Transverse colon (tissue), 4 donors: ENCODE data around the gene TMEM132D. TPM values are rescaled to one million over a fixed set of nuclear protein-coding genes. Genes with fewer than 3 reads are reported as not detected.

Source experiments
- DNase-seq: peaks from one replicate; pipeline ENCODE4 v3.0.0-alpha.2; 2019
- H3K27ac ChIP-seq, 4 donors: fragments of 200-600 bp; sonication (generic); 2 replicates each; pipeline ENCODE4 v1.5.1; 2016 to 2018; ENCODE audit warnings: inconsistent platforms in 4 of 4
- H3K27me3 ChIP-seq: fragments of 200-600 bp; sonication (generic); 2 replicates; pipeline ENCODE4 v1.5.1; 2017; ENCODE audit warnings: inconsistent platforms
- H3K36me3 ChIP-seq, 4 donors: fragments of 200-600 bp; sonication (generic); 2 replicates each; pipeline ENCODE4 v1.5.1; 2017 to 2019; ENCODE audit warnings: inconsistent platforms in 4 of 4
- H3K4me1 ChIP-seq, 4 donors: fragments of 200-600 bp; sonication (generic); 2 replicates each; pipeline ENCODE4 v1.5.1; 2017 to 2020; ENCODE audit warnings: inconsistent platforms in 4 of 4
- H3K4me3 ChIP-seq, 4 donors: fragments of 200-600 bp; sonication (generic); 1 replicate in 1 of 4; 2 replicates in 3 of 4; pipeline versions ENCODE4 v1.5.1 to v1.6.1; 2017 to 2019; ENCODE audit warnings: inconsistent platforms in 4 of 4
- H3K9me3 ChIP-seq, 2 donors: fragments of 200-600 bp; sonication (generic); 2 replicates each; pipeline ENCODE4 v1.5.1; 2017 to 2019; ENCODE audit warnings: inconsistent platforms in 2 of 2
- CTCF ChIP-seq, 5 experiments: fragments of 200-600 bp in 3 of 5; fragments of 450-650 bp in 2 of 5; sonication (generic) in 3 of 5; IDR thresholded peaks; 1 replicate in 2 of 5; 2 replicates in 3 of 5; pipeline ENCODE4 v1.5.1; 2016 to 2017; ENCODE audit warnings: antibody characterized with exemption in 5 of 5, inconsistent platforms in 3 of 5, mild to moderate bottlenecking in 2 of 5, moderate library complexity in 1 of 5
- EP300 ChIP-seq: sonication (generic); formaldehyde crosslinking; IDR thresholded peaks from one replicate; pipeline ENCODE4 v1.6.1; 2017; ENCODE audit warnings: antibody characterized with exemption, low read depth
- POLR2A ChIP-seq: fragments of 450-650 bp; IDR thresholded peaks from one replicate; pipeline ENCODE4 v1.6.1; 2016; ENCODE audit warnings: antibody characterized with exemption, mild to moderate bottlenecking, moderate library complexity
- POLR2AphosphoS5 ChIP-seq, 3 donors: sonication (generic); formaldehyde crosslinking; IDR thresholded peaks; one replicate each; pipeline ENCODE4 v1.6.1; 2016; ENCODE audit warnings: antibody characterized with exemption in 3 of 3
- WGBS, 2 donors: methylation state at CpG; one replicate each; pipeline ENCODE4 v1.1.5; 2018; ENCODE audit warnings: low coverage in 1 of 2; 5-methylcytosine and 5-hydroxymethylcytosine counted together
- in situ Hi-C, 4 donors: fragments of 200-750 bp; cut with MboI; loops; one replicate each; pipeline versions ENCODE4 v1.15.0 to v1.15.1; 2017; ENCODE audit warnings: low sequenced_read_pairs in 3 of 4, low pct_ligation_motif_present in 1 of 4, low pct_unique_long_range_greater_than_20kb in 1 of 4
- intact Hi-C: fragments of 100-400 bp; cut with DNase I; formaldehyde crosslinking; loops from one replicate; pipeline ENCODE4 v1.15.1; 2023; ENCODE audit warnings: low total_unique reads
- total RNA-seq, 4 donors: library from RNA; depleted of rRNA; stranded (reverse); fragments of >200 nt; gene quantifications; one replicate each; pipeline ENCODE4 v1.1.0, GENCODE V29; 2016

Gene TMEM132D
- total RNA-seq, 4 donors from 2014 or later = 0.48 to 0.55 TPM; not detected in 2

GRCh38 chr12:129381715-129382114, 522.1 kb downstream of the TMEM132D start:
- intact Hi-C loops = no loop called here
- WGBS, 2 donors = 42 to 45% methylated on average over 3 of the region's 3 CpGs
- Histone ChIP-seq H3K27me3 (no peaks in the 10 kb centered on the region), H3K4me3 (no peak overlapping the region), H3K27ac (no peak overlapping the region), H3K36me3 (no peaks in the 10 kb centered on the region), H3K9me3 (no peaks in the 10 kb centered on the region), H3K4me1 (peaks cover 0 to 5% (median 0%) of the 10 kb centered on the region in 4 donors)
- in situ Hi-C loops = no loop called here
- TF ChIP-seq POLR2AphosphoS5 (IDR thresholded peaks at IDR 0.05) = no peak
- TF ChIP-seq CTCF (IDR thresholded peaks at IDR 0.05) = no peak
- no peak for TF ChIP-seq POLR2A
- TF ChIP-seq EP300 = no peak
- DNase-seq = no peak

DNA sequence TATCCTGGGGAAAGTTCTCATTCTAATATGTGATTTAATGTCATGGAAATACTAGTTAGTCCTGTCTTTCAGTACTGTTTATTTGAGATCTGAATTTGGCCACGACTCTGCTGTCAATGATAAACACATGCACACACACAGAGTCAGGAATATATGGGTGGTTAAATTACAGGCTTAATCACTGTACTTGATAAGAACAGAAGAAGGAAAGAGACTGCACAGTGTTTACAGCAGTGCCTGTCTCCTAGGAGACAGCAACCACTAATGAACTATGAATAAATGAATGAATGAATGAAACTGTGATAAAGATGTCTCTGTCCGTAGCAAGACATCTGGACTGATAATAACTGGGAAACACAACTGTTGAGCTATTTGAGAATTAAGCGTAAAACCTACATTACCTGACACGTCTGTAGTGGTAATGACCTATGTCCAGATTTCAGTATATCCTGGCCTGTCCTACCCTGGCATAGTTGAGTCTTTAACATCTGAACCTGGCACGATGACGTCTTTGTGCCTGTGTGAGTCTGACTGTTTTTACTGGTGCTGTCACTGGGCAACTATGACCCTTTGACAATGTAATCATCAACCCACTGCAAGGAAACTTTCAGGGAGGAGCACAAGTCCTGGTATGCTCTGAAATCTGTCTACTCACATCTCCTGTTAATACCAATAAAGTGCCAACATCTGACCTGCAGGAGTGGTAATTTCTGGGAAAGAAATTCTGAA, 524.6 kb downstream of the TMEM132D start:
- 65 to 71% methylated on average over 3 to 6 of the region's 6 CpGs for WGBS, 2 donors
- no peak for DNase-seq
- peak overlapping the region in 1 of 4 donors; percentile 16 for H3K27ac ChIP-seq

GRCh38 chr12:129378496-129378895, 525.3 kb downstream of the TMEM132D start:
- H3K36me3 ChIP-seq = no peaks in the 10 kb centered on the region
- no peaks in the 10 kb centered on the region for H3K4me1 ChIP-seq
- no peaks in the 10 kb centered on the region for H3K9me3 ChIP-seq
- no peak overlapping the region for H3K4me3 ChIP-seq
- TF ChIP-seq EP300 (no peak), CTCF (IDR thresholded peaks at IDR 0.05) (no peak), POLR2AphosphoS5 (IDR thresholded peaks at IDR 0.05) (no peak), POLR2A (no peak)
- H3K27me3 ChIP-seq = no peaks in the 10 kb centered on the region
- in situ Hi-C loops = no loop called here
- intact Hi-C loops = no loop called here
- DNase-seq = no peak
- 90 to 100% methylated on average over 4 to 5 of the region's 5 CpGs for WGBS, 2 donors
- H3K27ac ChIP-seq = no peak overlapping the region

More for the DNA sequence above, 524.6 kb downstream of the TMEM132D start:
- intact Hi-C loops (no loop called here), in situ Hi-C loops (no loop called here)
- Histone ChIP-seq H3K36me3 (no peaks in the 10 kb centered on the region), H3K4me1 (no peaks in the 10 kb centered on the region), H3K9me3 (no peaks in the 10 kb centered on the region), H3K27me3 (no peaks in the 10 kb centered on the region), H3K4me3 (no peak overlapping the region)
- no peak for TF ChIP-seq POLR2A

DNA sequence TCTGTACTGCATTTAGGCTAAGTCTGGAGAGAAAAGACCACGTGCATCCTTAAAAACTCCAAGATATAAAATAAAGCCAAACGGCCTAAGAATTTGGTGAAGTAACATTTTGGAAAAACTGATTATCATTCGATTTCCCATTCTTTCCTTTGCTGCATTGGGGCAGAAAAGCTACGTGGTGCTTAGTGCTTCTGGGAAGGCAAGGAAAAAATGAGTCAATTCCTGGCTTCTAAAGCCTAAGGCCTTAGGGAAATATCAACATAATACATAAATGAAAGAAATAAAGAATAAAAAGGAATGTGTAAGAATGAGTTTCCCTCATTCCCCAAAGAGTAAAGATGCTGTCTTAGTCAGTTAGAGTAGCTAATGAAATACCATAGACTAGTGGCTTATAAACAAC, 530.1 kb downstream of the TMEM132D start:
- no peak for DNase-seq
- TF ChIP-seq CTCF (IDR thresholded peaks at IDR 0.05) (no peak), POLR2AphosphoS5 (IDR thresholded peaks at IDR 0.05) (no peak), EP300 (no peak), POLR2A (no peak)
- Histone ChIP-seq H3K36me3 (no peaks in the 10 kb centered on the region), H3K27ac (peak overlapping the region in 3 of 4 donors; percentile 71 to 75 (median 71)), H3K4me3 (no peak overlapping the region), H3K27me3 (no peaks in the 10 kb centered on the region), H3K4me1 (peaks cover 0 to 7% (median 2%) of the 10 kb centered on the region in 4 donors), H3K9me3 (no peaks in the 10 kb centered on the region)
- 75 to 84% methylated on average over 4 of the region's 4 CpGs for whole genome bisulfite sequencing, 2 donors
- in situ Hi-C loops (no loop called here), intact Hi-C loops (no loop called here)

DNA sequence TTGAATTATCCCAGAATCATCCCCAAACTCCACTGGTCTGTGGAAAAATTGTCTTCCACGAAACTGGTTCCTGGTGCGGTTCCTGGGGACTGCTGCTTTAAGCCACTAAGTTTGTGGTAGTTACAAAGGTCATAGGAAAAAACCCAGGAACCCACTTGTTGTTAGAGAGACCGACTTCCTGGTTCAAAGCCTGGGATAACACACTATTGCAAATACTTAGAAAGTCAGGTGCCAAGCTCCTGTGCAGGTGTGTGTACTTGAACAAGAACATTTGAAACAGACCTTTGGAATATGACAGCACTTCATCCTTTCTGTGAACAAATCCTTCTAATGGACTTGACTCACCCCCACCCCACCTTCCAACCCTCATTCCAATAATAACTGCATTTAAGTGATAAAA, 530.9 kb downstream of the TMEM132D start:
- no peaks in the 10 kb centered on the region for H3K9me3 ChIP-seq
- 41 to 60% methylated on average over 2 to 3 of the region's 3 CpGs for WGBS, 2 donors
- H3K4me1 ChIP-seq = peaks cover 0 to 7% (median 2%) of the 10 kb centered on the region in 4 donors
- intact Hi-C loops (no loop called here), in situ Hi-C loops (no loop called here)
- no peak overlapping the region for H3K4me3 ChIP-seq
- no peaks in the 10 kb centered on the region for H3K36me3 ChIP-seq
- no peaks in the 10 kb centered on the region for H3K27me3 ChIP-seq
- TF ChIP-seq EP300 (no peak), POLR2AphosphoS5 (IDR thresholded peaks at IDR 0.05) (peak in 1 of 3 donors; percentile 57)
- DNase-seq = peak; percentile 36
- peak overlapping the region; percentile 12 to 75 (median 71) for H3K27ac ChIP-seq
